Hippocampal formation (tissue), 2 donors: ENCODE measurements around the gene XCL1.
A peak's percentile ranks its signal among the peaks of the same experiment; 100 is the strongest.

Source experiments
- DNase-seq, 2 donors: peaks; one replicate each; lab custom pipeline; 2025; lab: John Stamatoyannopoulos, UW

The XCL1 gene

GRCh38 chr1:168605443-168605842, 29.0 kb downstream of the XCL1 start:
- DNase-seq = no peak

GRCh38 chr1:168606096-168606495, 29.7 kb downstream of the XCL1 start:
- no peak for DNase-seq

- no peak for DNase-seq
Measured at GRCh38 chr1:168607872-168608428, 31.5 kb downstream of the XCL1 start.

GRCh38 chr1:168608796-168609715, 32.7 kb downstream of the XCL1 start:
- no peak for DNase-seq

- no peak for DNase-seq
Measured at GRCh38 chr1:168609741-168610510, 33.5 kb downstream of the XCL1 start.

GRCh38 chr1:168613038-168613451, 36.6 kb downstream of the XCL1 start:
- DNase-seq = no peak

GRCh38 chr1:168613691-168614231, 37.4 kb downstream of the XCL1 start:
- no peak for DNase-seq

GRCh38 chr1:168614235-168614634, 37.8 kb downstream of the XCL1 start:
- no peak for DNase-seq

- DNase-seq = no peak
Measured at GRCh38 chr1:168615965-168616364, 39.6 kb downstream of the XCL1 start.

- DNase-seq = peak in 1 of 2 donors; percentile 84
Measured at GRCh38 chr1:168617974-168618750, 41.8 kb downstream of the XCL1 start.

- no peak for DNase-seq
Measured at GRCh38 chr1:168618886-168619285, 42.5 kb downstream of the XCL1 start.

- DNase-seq = no peak
Measured at GRCh38 chr1:168621356-168621755, 45.0 kb downstream of the XCL1 start.

GRCh38 chr1:168623003-168623828, 46.8 kb downstream of the XCL1 start:
- DNase-seq = no peak

GRCh38 chr1:168623831-168624230, 47.4 kb downstream of the XCL1 start:
- DNase-seq = no peak

GRCh38 chr1:168626326-168626725, 49.9 kb downstream of the XCL1 start:
- DNase-seq = no peak

GRCh38 chr1:168627370-168627769, 51.0 kb downstream of the XCL1 start:
- DNase-seq = no peak

GRCh38 chr1:168628807-168629206, 52.4 kb downstream of the XCL1 start:
- DNase-seq = no peak

- DNase-seq = no peak
Measured at GRCh38 chr1:168629466-168629865, 53.1 kb downstream of the XCL1 start.
